HFFc6 (cell line): ENCODE measurements around the gene RGS7. TPM values are rescaled to one million over a fixed set of nuclear protein-coding genes. Genes with fewer than 3 reads are reported as not detected.

Experiments used
- DNase-seq: peaks from one replicate; pipeline ENCODE4 v3.0.0-alpha.2; 2018
- H3K27ac Mint-ChIP-seq: 2 replicates; pipeline ENCODE4 v1.8.0; 2020; ENCODE audit warnings: mild to moderate bottlenecking, mixed read lengths
- H3K27me3 Mint-ChIP-seq: 2 replicates; pipeline ENCODE4 v1.8.0; 2021; ENCODE audit warnings: mild to moderate bottlenecking, moderate library complexity, mixed read lengths; ENCODE audit not compliant: insufficient read depth
- H3K36me3 Mint-ChIP-seq: 2 replicates; pipeline ENCODE4 v1.8.0; 2021; ENCODE audit warnings: low read depth, mixed read lengths
- H3K4me1 Mint-ChIP-seq: 2 replicates; pipeline ENCODE4 v1.8.0; 2020; ENCODE audit warnings: low read depth, mixed read lengths
- H3K4me3 Mint-ChIP-seq: 2 replicates; pipeline ENCODE4 v1.8.0; 2020; ENCODE audit warnings: mild to moderate bottlenecking, moderate library complexity, mixed read lengths
- H3K9me3 Mint-ChIP-seq: 2 replicates; pipeline ENCODE4 v1.8.0; 2020; ENCODE audit warnings: mild to moderate bottlenecking, mixed read lengths
- total RNA-seq, 6 experiments: library from RNA; stranded (reverse); fragmentation: NEBNext Ultra II Directional; extraction: Animal tissue kit (Norgen Biotek cat#: 25700); gene quantifications; 2 replicates in 1 of 6; 3 replicates in 5 of 6; pipeline ENCODE4 v1.2.3, GENCODE V29; 2021
- TF ChIP-seq, protein P1 (sequence below): fragments of 200-600 bp; sonication (generic); IDR thresholded peaks from 2 replicates; pipeline ENCODE4 v1.5.0; 2021; ENCODE audit warnings: antibody characterized with exemption, mild to moderate bottlenecking

Gene RGS7
- total RNA-seq, 6 experiments from 2014 or later, result 1.5 to 2.4 (median 2.1) TPM

- DNase-seq, result no peak
- Mint-ChIP-seq H3K4me1 (peaks cover 6% of the 10 kb centered on the region; the same call in 1 of the 2 replicates), H3K27me3 (no peaks in the 10 kb centered on the region), H3K27ac (no peak overlapping the region), H3K4me3 (no peak overlapping the region), H3K9me3 (no peaks in the 10 kb centered on the region), H3K36me3 (no peaks in the 10 kb centered on the region)
- TF ChIP-seq, protein P1, sequence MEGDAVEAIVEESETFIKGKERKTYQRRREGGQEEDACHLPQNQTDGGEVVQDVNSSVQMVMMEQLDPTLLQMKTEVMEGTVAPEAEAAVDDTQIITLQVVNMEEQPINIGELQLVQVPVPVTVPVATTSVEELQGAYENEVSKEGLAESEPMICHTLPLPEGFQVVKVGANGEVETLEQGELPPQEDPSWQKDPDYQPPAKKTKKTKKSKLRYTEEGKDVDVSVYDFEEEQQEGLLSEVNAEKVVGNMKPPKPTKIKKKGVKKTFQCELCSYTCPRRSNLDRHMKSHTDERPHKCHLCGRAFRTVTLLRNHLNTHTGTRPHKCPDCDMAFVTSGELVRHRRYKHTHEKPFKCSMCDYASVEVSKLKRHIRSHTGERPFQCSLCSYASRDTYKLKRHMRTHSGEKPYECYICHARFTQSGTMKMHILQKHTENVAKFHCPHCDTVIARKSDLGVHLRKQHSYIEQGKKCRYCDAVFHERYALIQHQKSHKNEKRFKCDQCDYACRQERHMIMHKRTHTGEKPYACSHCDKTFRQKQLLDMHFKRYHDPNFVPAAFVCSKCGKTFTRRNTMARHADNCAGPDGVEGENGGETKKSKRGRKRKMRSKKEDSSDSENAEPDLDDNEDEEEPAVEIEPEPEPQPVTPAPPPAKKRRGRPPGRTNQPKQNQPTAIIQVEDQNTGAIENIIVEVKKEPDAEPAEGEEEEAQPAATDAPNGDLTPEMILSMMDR, result no peak
These were observed 609.1 kb downstream of the RGS7 start for GRCh38 chr1:240747907-240748306.

- H3K4me3 Mint-ChIP-seq, result no peak overlapping the region
- H3K9me3 Mint-ChIP-seq, result no peaks in the 10 kb centered on the region
- peaks cover 29% of the 10 kb centered on the region for H3K4me1 Mint-ChIP-seq
- TF ChIP-seq, protein P1, result no peak
- H3K36me3 Mint-ChIP-seq, result no peaks in the 10 kb centered on the region
- H3K27ac Mint-ChIP-seq, result no peak overlapping the region
- no peak for DNase-seq
- no peaks in the 10 kb centered on the region for H3K27me3 Mint-ChIP-seq
These were observed 613.3 kb downstream of the RGS7 start for GRCh38 chr1:240743705-240744104.

DNA sequence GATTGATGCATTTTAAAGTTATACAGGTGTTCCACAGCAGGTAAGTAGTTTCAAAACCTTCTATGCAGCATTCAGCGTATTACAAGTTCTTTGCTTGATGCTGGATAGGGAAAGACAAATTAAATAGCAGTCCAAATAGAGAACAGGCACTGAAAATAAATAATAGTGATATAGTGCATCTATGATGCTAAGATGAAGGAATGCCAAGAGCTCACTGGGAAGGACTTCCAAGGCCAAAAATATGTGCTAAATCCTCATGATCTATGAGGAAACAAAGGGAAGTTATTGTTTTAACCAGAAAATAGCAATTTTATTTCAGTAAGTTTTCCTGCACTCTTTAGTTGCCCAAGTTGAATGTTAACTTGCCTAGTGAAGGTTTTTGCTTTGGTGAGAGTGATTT, 617.3 kb downstream of the RGS7 start:
- Mint-ChIP-seq H3K4me3 (0 out of 2 replicates have a peak overlapping the region, but pooled peaks have one; percentile 15), H3K36me3 (no peaks in the 10 kb centered on the region), H3K27ac (peak overlapping the region; percentile 18; the same call in 1 of the 2 replicates), H3K4me1 (peaks cover 47% of the 10 kb centered on the region), H3K27me3 (no peaks in the 10 kb centered on the region), H3K9me3 (no peaks in the 10 kb centered on the region)
- TF ChIP-seq, protein P1, result no peak
- peak; percentile 10 for DNase-seq

- TF ChIP-seq, protein P1, result no peak
- Mint-ChIP-seq H3K4me1 (peaks cover 50% of the 10 kb centered on the region), H3K27ac (no peak overlapping the region), H3K36me3 (no peaks in the 10 kb centered on the region), H3K4me3 (0 out of 2 replicates have a peak overlapping the region, but pooled peaks have one; percentile 15), H3K27me3 (no peaks in the 10 kb centered on the region), H3K9me3 (no peaks in the 10 kb centered on the region)
- DNase-seq, result peak; percentile 10
These were observed 617.9 kb downstream of the RGS7 start for GRCh38 chr1:240739139-240739538.

DNA sequence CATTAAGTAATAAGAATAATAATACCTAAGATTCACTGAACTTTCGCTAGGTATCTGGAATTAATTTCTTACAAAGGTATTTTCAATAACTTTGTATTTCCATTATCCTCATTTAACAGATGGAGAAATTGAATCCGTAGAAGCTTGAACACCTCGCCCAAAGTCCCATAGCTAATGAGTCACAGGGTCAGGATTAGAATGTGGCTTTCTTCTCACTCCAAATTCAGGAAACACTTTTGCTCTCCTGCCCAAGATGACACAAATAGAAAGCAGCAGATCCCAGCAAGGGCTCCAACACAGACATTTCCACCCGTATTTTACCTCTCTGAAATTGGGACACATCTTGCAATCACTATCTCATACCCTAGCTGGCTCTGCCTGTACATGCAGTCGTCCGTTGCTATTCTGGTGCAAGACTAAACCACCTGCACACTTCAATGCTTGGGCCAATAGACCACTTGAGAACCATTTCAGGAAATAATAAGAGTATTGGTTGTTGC, 619.2 kb downstream of the RGS7 start:
- no peak overlapping the region for H3K27ac Mint-ChIP-seq

More for the DNA sequence above, 619.2 kb downstream of the RGS7 start:
- no peak for DNase-seq
- no peaks in the 10 kb centered on the region for H3K27me3 Mint-ChIP-seq
- H3K4me1 Mint-ChIP-seq, result peaks cover 60% of the 10 kb centered on the region
- TF ChIP-seq, protein P1, result no peak
- H3K4me3 Mint-ChIP-seq, result no peak overlapping the region
- no peaks in the 10 kb centered on the region for H3K9me3 Mint-ChIP-seq
- H3K36me3 Mint-ChIP-seq, result no peaks in the 10 kb centered on the region
